Measurements from ENCODE around the gene RUBCNL. TPM values are rescaled to one million over a fixed set of nuclear protein-coding genes. Genes with fewer than 3 reads are reported as not detected.

The RUBCNL gene
- total RNA-seq, 3 donors from 2014 or later, result 13.5 to 35.2 (median 32.6) TPM

GRCh38 chr13:46343279-46343994 lies 43.6 kb downstream of the RUBCNL start:
- Histone ChIP-seq H3K4me3 (no peak overlapping the region), H3K4me1 (ENCODE audit: low read depth) (no peaks in the 10 kb centered on the region), H3K36me3 (ENCODE audit: low read depth) (no peaks in the 10 kb centered on the region), H3K9me3 (no peaks in the 10 kb centered on the region)
- intact Hi-C loops (cut with DNase I, micrococcal nuclease), result no loop called here
- no peak for ATAC-seq
- TF ChIP-seq CTCF (IDR thresholded peaks at IDR 0.05), result no peak
- no peak for DNase-seq

- intact Hi-C loops (cut with DNase I, micrococcal nuclease), result no loop called here
- no peaks in the 10 kb centered on the region for H3K9me3 ChIP-seq
- no peak for ATAC-seq
- DNase-seq, result no peak
- H3K4me3 ChIP-seq, result no peak overlapping the region
- H3K36me3 ChIP-seq (ENCODE audit: low read depth), result no peaks in the 10 kb centered on the region
- no peaks in the 10 kb centered on the region for H3K4me1 ChIP-seq (ENCODE audit: low read depth)
- TF ChIP-seq CTCF (IDR thresholded peaks at IDR 0.05), result no peak
Observed at GRCh38 chr13:46342538-46342937, 44.5 kb downstream of the RUBCNL start.

- H3K4me3 ChIP-seq, result no peak overlapping the region
- DNase-seq (no peak), ATAC-seq (peak; percentile 51)
- intact Hi-C loops (cut with DNase I, micrococcal nuclease), result no loop called here
- no peaks in the 10 kb centered on the region for H3K4me1 ChIP-seq (ENCODE audit: low read depth)
- no peaks in the 10 kb centered on the region for H3K36me3 ChIP-seq (ENCODE audit: low read depth)
- H3K9me3 ChIP-seq, result no peaks in the 10 kb centered on the region
- no peak for TF ChIP-seq CTCF (IDR thresholded peaks at IDR 0.05)
Observed at GRCh38 chr13:46341112-46341711, 45.8 kb downstream of the RUBCNL start.

GRCh38 chr13:46340631-46341111 lies 46.4 kb downstream of the RUBCNL start:
- Histone ChIP-seq H3K9me3 (no peaks in the 10 kb centered on the region), H3K36me3 (ENCODE audit: low read depth) (no peaks in the 10 kb centered on the region), H3K4me1 (ENCODE audit: low read depth) (no peaks in the 10 kb centered on the region), H3K4me3 (no peak overlapping the region)
- ATAC-seq (no peak), DNase-seq (no peak)
- TF ChIP-seq CTCF (IDR thresholded peaks at IDR 0.05), result no peak
- intact Hi-C loops (cut with DNase I, micrococcal nuclease), result no loop called here

GRCh38 chr13:46340011-46340410 lies 47.0 kb downstream of the RUBCNL start:
- H3K4me3 ChIP-seq, result no peak overlapping the region
- DNase-seq (no peak), ATAC-seq (no peak)
- TF ChIP-seq CTCF (IDR thresholded peaks at IDR 0.05), result no peak
- H3K36me3 ChIP-seq (ENCODE audit: low read depth), result no peaks in the 10 kb centered on the region
- H3K4me1 ChIP-seq (ENCODE audit: low read depth), result no peaks in the 10 kb centered on the region
- H3K9me3 ChIP-seq, result no peaks in the 10 kb centered on the region
- intact Hi-C loops (cut with DNase I, micrococcal nuclease), result no loop called here

Measured in mucosa of descending colon (tissue), 3 donors.